ENCODE measurements around the gene CD33.
A peak's percentile ranks its signal among the peaks of the same experiment; 100 is the strongest.
"Not testable (repeated sequence)": the region's sequence is repeated elsewhere in the genome, so short reads cannot be mapped to it uniquely, and the experiment has no call there.

The CD33 gene
- long read RNA-seq, transcript CD33-203 (6 exons, 1,023 nt): minor isoform, 6 of 159 reads
- long read RNA-seq, transcript CD33-201 (7 exons, 1,444 nt): major isoform, 98 of 159 reads
- long read RNA-seq, partial matches to known transcripts: 22 of 159 reads
- long read RNA-seq, other reads (novel, unspliced or antisense): 32 of 159 reads

GRCh38 chr19:51224898-51225393, at the start of gene CD33:
Gene CD33, plus strand, starts transcription at chr19:51225080. Its CDS starts 39 bp downstream, at chr19:51225119.
- H3K27me3 ChIP-seq (ENCODE audit: insufficient read depth, poor library complexity, severe bottlenecking): not testable (repeated sequence)
- DNase-seq (ENCODE audit: low read depth in 1 of 2, low spot score in 1 of 2): peak; percentile 80 to 93
- H3K27ac ChIP-seq (replicated peaks): peak within 1 kb of the TSS; percentile 76
- TF ChIP-seq REST (IDR thresholded peaks at IDR 0.05; ENCODE audit: insufficient replicate concordance, low read depth) (peak; percentile 40), SPI1 (IDR thresholded peaks at IDR 0.05; ENCODE audit: borderline replicate concordance, low read depth) (peak; percentile 97), POLR2AphosphoS5 (IDR thresholded peaks at IDR 0.05; ENCODE audit: low read depth) (peak; percentile 91), GABPA (IDR thresholded peaks at IDR 0.05; ENCODE audit: low read depth) (peak; percentile 95)
- H3K4me3 ChIP-seq (replicated peaks; ENCODE audit: insufficient read depth, low read length): peak within 1 kb of the TSS; percentile 85

- TF ChIP-seq GABPA (IDR thresholded peaks at IDR 0.05; ENCODE audit: low read depth): no peak
- TF ChIP-seq REST (IDR thresholded peaks at IDR 0.05; ENCODE audit: insufficient replicate concordance, low read depth): no peak
- no peak overlapping the region for H3K4me3 ChIP-seq (replicated peaks; ENCODE audit: insufficient read depth, low read length)
- H3K27ac ChIP-seq (replicated peaks): no peak overlapping the region
- no peak for DNase-seq (ENCODE audit: low read depth in 1 of 2, low spot score in 1 of 2)
- peaks cover 2% of the 10 kb centered on the region for H3K27me3 ChIP-seq (ENCODE audit: insufficient read depth, poor library complexity, severe bottlenecking)
These were observed 45.6 kb upstream of the CD33 start for GRCh38 chr19:51179256-51179655.

- peaks cover 2% of the 10 kb centered on the region for H3K27me3 ChIP-seq (ENCODE audit: insufficient read depth, poor library complexity, severe bottlenecking)
- TF ChIP-seq SPI1 (IDR thresholded peaks at IDR 0.05; ENCODE audit: borderline replicate concordance, low read depth) (no peak), CTCF (IDR thresholded peaks at IDR 0.05; ENCODE audit: insufficient read depth, low read length) (no peak), POLR2AphosphoS5 (IDR thresholded peaks at IDR 0.05; ENCODE audit: low read depth) (no peak), GABPA (IDR thresholded peaks at IDR 0.05; ENCODE audit: low read depth) (no peak), REST (IDR thresholded peaks at IDR 0.05; ENCODE audit: insufficient replicate concordance, low read depth) (no peak)
- no peak for DNase-seq (ENCODE audit: low read depth in 1 of 2, low spot score in 1 of 2)
- peak overlapping the region; percentile 70 for H3K27ac ChIP-seq (replicated peaks)
- no peak overlapping the region for H3K4me3 ChIP-seq (replicated peaks; ENCODE audit: insufficient read depth, low read length)
These were observed 43.4 kb upstream of the CD33 start for GRCh38 chr19:51181377-51181912.

- DNase-seq (ENCODE audit: low read depth in 1 of 2, low spot score in 1 of 2): peak; percentile 52 to 84
These were observed 42.9 kb upstream of the CD33 start for GRCh38 chr19:51181913-51182419.

More at GRCh38 chr19:51181913-51182419, 42.9 kb upstream of the CD33 start:
- Histone ChIP-seq H3K27me3 (ENCODE audit: insufficient read depth, poor library complexity, severe bottlenecking) (peaks cover 2% of the 10 kb centered on the region), H3K4me3 (replicated peaks; ENCODE audit: insufficient read depth, low read length) (no peak overlapping the region), H3K27ac (replicated peaks) (peak overlapping the region; percentile 70)
- TF ChIP-seq SPI1 (IDR thresholded peaks at IDR 0.05; ENCODE audit: borderline replicate concordance, low read depth) (no peak), REST (IDR thresholded peaks at IDR 0.05; ENCODE audit: insufficient replicate concordance, low read depth) (no peak), GABPA (IDR thresholded peaks at IDR 0.05; ENCODE audit: low read depth) (no peak), POLR2AphosphoS5 (IDR thresholded peaks at IDR 0.05; ENCODE audit: low read depth) (no peak), CTCF (IDR thresholded peaks at IDR 0.05; ENCODE audit: insufficient read depth, low read length) (no peak)

All from HL-60 (cell line).